GM19025 (cell line): ENCODE data around the gene KRT8.

ENCODE experiments used
- ATAC-seq: cut with Tn5 transposase; IDR thresholded peaks from one replicate; pipeline ENCODE4 v1.9.1; 2021; ENCODE audit warnings: mild to moderate bottlenecking, low read depth, moderate library complexity; ENCODE audit not compliant: unreplicated experiment

KRT8 gene

GRCh38 chr12:52849511-52849910 lies 55.4 kb downstream of the KRT8 start:
- ATAC-seq = no peak

- no peak for ATAC-seq
Measured at GRCh38 chr12:52848661-52849255, 56.1 kb downstream of the KRT8 start, which contains the start of gene KRT78. TSS of gene KRT78 (minus strand) at chr12:52848994. CDS start at chr12:52848930, 64 bp downstream.

GRCh38 chr12:52847335-52848102 lies 57.4 kb downstream of the KRT8 start:
- ATAC-seq = no peak
